ENCODE measurements around the gene GP9.

DNA sequence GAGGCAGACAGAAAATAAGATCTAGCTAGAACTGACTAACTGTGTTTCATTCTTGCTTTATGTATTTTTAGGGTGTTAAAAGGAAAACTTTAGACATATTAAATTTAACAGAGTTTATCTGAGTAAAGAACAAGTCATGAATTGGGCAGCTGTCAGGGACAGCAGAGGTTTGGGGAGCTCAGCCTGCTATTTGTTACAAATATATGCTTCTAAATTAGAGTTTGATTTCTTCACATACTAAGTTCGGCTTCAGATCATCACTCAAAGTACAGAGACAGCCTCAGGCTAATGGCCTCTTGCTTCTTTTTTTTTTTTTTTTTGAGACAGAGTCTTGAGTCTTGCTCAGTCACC lies 37.6 kb upstream of the GP9 start:
- TF ChIP-seq, protein P1, sequence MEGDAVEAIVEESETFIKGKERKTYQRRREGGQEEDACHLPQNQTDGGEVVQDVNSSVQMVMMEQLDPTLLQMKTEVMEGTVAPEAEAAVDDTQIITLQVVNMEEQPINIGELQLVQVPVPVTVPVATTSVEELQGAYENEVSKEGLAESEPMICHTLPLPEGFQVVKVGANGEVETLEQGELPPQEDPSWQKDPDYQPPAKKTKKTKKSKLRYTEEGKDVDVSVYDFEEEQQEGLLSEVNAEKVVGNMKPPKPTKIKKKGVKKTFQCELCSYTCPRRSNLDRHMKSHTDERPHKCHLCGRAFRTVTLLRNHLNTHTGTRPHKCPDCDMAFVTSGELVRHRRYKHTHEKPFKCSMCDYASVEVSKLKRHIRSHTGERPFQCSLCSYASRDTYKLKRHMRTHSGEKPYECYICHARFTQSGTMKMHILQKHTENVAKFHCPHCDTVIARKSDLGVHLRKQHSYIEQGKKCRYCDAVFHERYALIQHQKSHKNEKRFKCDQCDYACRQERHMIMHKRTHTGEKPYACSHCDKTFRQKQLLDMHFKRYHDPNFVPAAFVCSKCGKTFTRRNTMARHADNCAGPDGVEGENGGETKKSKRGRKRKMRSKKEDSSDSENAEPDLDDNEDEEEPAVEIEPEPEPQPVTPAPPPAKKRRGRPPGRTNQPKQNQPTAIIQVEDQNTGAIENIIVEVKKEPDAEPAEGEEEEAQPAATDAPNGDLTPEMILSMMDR (conservative IDR thresholded peaks at IDR 0.05; ENCODE audit: low read depth, low read length) = no peak
- no peak for TF ChIP-seq EZH2 (IDR thresholded peaks at IDR 0.05; ENCODE audit: borderline replicate concordance, low read depth, low read length, poor library complexity, severe bottlenecking)

Measured in A673 (cell line).